GM21786 (cell line): ENCODE measurements around the gene FHIT.
"Not testable (repeated sequence)": the region's sequence is repeated elsewhere in the genome, so short reads cannot be mapped to it uniquely, and the experiment has no call there.

Experiments
- ATAC-seq: cut with Tn5 transposase; IDR thresholded peaks from one replicate; pipeline ENCODE4 v1.9.1; 2021; ENCODE audit not compliant: unreplicated experiment

Gene FHIT

DNA sequence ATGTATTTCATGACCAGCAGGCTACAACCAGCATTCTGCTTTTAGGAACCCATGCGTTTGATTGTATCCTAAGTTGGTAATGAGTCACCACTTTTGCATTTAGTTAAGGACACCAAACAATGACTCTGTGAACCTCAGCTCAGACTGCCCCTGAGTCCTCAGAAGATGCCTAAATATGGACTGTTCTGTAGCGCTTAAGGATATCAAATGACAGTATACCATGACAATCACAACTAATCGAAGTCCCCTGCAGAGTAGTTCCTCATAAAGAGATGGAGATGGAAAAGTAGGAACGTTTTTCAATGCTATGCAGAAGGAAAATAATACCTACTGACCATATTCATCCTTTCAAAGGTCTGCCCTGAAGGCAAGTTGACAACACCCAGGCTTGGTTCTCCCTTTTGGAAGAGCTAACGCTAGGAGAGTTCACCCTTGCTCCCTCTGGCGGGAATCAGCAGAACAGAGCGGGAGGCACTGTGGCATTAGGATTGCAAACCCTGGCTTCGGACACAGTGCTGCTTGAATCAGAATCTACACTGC, 508.6 kb downstream of the FHIT start:
- no peak for ATAC-seq

DNA sequence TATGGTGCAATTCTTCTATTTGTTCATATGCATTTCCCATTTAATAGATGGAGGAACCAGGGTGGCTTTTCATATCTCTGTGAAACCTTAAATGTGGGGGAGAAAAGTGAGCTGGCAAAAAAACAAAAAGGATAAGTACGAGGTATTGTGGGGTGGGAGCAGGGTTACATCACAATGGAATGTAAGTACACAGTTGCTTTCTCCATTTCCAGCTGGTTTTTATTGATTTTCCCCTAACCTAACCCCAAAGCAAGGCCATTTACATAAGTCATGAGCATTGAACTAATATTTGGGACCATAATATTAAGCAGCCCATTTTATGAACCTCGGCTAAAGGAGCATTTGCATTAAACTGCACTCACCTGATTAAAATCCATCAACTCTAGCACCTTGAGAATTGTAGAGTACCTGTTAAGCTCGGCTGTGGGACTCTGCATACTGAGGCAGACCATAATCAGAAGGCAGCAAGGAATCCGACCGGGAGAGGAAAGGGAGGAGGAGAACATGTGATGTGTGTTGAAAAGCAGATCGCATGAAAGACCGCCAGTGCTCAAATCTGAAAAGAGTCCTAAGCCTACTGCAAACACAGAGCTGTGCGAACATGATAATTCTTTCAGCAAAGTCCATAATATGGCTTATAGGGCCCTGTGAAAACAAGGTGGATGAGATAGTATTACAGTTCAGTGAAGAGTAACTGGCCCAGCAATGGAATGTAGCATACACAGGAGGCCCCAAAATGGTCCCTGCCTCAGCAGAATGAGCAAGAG, 513.4 kb downstream of the FHIT start:
- no peak for ATAC-seq

DNA sequence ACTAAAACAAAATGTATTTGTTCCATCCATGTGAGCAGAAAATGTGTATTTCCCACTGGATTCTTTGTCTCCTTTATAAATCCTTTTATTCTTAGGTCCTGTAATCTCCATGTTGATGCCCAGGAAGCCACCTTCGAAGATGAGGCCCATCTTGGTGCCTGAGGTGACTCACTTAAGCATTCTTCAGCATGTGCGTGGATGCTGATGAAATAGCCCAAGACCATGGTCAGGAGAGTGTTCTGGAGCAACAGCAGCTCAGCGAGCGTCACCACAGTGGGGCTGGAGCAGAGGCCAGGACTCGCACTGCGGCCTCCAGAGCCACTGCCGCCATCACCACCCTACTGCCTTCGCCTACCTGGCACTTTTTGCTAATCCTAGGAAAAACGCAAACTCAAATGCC, 520.9 kb downstream of the FHIT start:
- ATAC-seq = no peak

DNA sequence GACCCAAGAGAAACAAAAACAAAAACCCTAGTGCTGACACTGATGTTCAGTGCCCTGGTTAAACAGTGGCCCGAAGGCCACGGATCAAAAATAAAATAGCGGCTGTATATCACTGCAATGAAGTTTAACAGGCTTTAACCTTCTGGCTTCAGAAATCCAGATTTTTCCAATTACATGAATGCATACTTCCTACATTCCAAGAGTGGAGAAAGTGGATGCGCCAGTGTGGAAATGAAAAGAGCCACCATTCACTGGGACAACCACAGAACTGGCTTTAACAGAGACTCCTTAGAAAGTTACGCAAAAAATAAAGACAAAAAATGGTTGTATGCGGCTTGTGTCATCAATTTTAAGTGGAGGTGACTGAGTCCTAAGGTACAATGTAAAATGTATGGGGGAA, 522.2 kb downstream of the FHIT start:
- ATAC-seq = no peak

DNA sequence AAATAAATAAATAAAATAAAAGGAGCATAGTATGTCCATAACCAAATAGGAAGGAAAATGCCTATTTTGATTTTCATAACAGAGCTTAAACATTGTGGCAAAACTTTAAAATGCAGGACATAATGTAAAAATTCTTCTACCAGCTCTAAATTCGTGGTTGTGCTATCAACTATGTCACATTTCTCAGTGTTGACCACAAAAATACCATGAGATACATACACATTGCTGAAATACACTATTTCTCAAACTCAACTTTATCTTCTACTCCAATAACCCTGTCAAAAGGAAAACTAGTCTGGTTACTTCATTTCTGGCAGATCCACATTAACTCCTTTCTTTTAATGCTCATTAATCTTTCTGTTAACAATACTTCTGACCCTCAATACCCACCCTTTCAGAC, 523.2 kb downstream of the FHIT start:
- ATAC-seq = no peak

DNA sequence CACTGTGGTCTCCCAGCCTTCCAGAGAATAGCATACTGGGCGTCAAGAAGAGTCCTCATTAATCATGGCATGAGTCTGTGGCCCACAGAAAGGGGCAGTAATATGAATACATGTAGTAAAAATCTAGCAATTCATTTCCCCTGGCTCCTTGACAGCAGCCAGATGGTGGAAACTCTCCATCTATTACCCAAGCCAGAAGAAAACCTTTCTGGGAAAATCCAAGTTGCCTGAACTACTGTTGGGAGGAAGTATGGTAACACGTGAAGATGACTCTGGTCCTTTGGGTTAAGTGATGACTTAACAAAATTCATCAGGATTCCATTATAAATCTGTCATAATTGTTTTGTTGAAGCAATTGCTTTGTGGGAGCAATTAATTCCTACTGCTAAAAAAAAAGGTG, 530.5 kb downstream of the FHIT start:
- ATAC-seq = no peak

DNA sequence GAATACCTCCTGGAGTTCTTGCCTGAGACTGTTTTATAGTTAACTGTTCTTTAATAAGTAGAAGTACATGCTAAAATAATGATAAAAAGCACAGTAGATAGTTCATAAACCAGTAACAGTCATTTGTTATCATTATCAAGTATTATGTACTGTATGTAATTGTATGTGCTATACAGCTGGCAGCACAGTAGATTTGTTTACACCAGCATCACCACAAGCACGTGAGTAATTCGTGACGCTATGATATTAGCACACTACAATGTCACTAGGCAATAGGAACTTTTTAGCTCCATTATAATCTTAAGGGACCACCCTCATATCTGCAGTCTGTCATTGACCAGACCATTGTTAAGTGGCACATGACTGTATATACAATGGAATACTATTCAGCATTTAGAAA, 534.7 kb downstream of the FHIT start:
- ATAC-seq = no peak

DNA sequence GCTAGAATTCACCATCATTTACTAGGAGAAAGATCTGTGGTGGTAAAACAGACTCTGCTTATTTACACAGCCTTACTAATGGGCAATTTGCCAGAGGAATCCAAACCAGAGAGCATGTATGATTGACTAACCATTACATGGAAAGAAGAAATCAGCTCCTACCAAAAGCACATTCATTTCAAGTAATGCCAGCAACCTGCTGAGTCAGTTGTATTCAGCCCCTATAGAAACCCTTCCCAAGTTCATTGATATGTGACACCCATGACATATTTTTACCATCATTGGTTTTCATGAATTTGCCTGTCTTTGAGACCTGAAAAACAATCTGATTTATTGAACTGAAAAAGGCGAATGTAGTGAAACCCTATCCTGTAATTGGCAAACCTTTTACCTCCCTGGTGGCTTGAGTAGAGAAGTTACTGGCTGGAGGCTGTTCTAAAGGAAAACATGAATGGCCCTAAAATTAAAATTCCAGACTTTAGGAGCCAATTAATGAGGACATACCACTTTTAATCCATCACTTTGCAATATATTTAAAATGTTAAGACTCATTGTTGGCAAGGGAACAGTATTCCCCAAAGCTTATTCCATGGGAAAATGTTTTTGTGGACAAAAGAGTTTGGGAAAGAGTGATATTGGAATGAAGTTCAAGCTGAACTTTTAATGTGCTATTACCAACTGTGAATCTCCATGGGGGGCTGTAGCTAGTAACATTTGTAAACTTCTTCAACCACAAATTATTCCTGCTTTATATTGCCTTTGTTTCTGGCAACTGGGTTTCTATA, 542.9 kb downstream of the FHIT start:
- ATAC-seq = no peak

DNA sequence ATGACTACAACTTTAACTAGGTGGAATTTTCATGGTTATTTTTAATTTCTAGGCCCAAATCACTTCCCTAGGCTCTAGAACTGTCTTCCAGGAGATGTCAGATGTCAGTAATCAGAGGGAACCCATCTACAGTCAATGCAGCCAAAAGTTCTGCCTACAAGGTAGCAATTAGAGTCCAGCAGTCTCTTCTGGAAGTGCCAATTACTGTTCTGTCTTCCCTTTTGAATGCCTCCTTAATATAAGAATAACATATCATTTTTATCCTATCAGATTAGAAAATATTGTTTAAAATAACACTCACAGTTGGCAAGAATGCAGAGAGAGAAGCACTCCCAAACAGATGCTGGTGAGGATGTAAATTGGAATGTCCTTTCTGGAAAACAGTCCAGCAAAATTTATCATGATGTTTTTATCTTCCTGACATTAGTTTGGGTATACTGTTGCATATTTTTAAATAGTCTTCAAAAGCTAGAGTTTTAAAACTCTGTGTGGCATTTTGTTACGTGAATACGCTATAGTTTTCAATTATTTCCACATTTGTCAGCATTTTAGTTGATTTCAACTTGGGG, 543.7 kb downstream of the FHIT start:
- ATAC-seq = no peak

DNA sequence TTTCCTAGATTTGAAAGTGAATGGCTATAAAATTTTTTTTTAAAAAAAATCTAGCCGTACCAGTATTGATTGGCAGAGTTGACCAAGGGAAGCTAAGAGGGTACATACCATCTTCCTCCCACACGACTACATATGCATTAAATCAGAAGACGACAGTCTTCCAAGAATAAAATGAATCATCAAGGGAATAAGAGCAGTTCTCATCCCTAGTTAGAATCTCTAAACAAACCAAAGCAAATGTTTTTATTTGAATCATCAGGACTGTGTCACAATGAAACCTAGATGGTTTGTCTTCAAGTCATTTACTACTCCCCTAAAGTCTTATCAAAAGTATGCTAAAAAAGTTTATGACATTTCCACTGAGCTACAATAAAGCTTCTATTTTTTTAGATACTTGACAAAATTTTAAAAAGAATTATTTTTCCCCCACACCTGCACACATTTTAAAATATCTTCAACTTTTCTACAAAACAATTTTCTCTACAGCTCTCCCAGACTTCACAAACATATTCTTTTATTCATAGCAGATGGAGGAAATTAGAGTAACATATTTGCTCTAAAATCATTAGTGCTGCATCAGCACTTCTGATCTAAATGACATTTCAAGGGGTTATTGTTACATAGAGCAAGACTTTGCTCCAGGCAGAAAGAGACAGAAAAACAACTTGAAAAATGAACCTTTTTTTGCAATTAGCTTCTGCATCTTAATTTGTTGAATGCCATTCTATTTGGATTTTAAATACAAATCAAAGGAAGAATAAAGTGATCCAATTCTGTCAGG, 547.1 kb downstream of the FHIT start:
- ATAC-seq = no peak

DNA sequence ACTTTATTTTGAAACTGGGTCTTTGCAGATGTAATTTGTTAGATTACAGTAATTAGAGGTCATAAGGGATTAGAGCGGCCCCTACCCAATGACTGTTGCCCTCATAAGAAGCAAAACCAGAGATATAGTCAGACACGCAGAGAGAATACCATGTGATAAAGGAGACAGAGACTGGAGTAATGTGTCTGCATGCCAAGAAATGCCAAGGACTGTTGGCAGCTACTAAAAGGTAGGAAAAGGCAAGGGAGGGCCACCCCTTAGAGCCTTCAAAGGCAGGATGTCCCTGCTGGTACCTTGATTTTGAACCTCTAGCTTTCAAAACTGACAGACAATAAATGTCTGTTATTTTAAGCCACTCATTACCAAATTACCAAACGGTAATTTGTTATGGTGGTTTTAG, 548.2 kb downstream of the FHIT start:
- ATAC-seq = no peak

DNA sequence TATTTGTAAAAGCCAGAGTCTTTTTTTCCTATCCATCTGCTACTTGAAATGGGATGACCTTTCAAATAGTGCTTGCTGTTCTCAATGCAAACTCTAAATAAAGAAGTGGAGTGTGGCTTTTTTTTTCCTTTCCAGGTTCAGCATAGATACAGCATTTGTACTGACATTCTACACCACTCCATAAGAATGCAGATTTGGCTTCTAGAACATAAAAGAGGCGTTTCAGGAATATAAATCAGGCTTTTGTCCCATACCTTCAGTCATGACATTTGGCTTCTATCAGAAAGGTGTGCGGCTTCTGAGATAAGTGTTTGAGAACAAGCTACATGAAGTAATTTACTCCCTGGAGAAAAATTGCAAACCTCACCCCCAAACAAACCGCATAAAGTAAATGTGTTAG, 553.1 kb downstream of the FHIT start:
- ATAC-seq = no peak

DNA sequence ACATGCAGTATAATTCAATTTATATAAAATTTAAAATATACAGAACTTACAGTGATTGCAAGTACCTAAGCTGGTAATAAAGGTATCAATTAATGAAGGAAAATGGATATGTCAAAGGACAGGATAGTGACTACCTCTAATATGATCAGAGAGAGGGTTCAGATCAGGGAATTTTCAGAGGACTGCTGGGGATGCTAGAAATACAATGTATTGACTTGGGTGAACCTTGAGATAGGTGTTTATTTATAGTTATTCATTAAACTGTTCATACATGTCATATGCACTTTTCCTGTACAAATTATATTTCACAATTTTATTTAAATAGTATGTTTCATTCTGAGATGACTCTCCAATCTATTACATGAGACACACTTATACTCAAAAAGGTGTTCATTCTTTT, 554.1 kb downstream of the FHIT start:
- ATAC-seq = no peak

DNA sequence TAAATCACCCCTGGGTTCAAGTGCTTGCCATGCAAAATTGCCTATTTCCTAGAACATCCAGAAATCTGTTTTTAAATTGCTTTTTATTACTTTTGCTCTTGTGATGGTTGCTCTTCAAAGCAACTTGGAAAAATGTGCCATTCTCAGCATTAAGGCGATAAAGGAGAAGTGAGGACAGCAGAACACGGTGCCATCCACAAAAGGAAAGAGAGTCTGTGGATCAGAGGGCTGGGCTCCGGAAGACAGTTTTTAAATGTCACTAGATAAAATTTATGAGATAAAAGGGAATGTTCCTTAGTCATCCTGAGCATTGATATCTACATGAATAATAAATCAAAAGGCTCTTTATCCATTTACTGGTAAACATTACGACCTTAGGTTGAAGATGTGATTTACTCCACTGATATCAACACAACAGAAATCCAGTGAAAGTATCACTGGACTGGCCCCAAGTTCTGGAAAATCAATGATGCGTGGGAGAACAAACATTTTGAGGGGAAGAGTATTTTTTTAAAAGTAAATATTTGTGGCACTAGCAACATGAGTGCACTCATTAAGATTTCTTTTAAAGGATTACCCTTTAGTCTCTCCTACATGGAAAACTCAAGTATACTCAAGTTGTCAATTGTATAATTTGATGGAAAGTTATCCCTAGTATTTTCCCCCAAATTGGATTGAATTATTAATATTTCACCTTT, 554.7 kb downstream of the FHIT start:
- no peak for ATAC-seq

DNA sequence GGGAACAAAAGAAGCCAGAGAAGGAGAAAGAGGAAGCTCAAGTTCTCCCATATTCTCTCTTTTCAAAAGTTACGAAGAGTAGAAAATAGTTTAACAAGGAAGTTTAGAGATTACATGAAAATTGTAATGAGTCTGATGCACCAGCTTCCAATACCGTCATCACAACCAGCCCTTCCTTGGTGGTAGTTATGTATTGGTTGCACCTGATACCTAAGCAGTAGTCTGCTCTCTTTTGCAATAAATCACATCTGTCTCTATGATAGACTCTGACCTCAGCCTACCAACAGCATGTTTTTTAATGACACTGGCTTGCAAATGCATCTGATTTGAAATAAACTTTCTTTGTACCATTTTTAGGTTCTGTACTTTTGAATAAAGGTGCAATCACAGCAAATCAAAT, 575.8 kb downstream of the FHIT start:
- no peak for ATAC-seq

DNA sequence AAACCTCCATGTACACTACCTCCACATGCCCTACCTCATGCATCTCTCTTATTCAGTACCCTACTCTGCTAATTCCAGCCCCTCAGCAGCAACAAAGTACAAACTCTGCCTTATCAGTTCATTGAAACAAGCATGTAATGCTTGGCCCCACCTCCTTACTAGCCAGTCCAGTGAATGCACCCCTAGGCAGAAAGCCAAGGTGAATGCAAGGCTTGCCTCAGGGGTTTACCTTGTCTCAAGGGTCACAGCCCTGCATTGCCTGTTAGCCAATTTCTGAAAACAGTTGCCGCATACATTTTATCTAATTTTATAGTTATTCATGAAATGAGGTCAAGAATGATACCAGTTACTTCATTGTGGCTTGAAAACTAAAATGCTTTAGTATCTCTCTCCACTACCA, 576.4 kb downstream of the FHIT start:
- ATAC-seq = no peak

DNA sequence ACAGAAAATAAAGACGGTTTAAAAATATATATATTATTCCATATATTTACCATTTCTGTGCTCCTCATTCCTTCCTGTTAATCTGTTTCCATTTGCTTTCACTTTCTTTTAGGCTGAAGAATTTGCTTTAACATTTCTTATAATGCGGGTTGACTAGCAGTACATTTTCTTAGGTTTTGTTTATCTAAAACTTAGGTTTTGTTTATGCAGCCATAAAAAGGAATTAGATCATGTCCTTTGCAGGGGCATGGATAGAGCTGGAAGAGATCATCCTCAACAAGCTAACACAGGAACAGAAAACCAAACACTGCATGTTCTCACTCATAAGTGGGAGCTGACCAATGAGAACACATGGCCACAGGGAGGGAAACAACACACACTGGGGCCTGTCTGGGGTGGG, 578.1 kb downstream of the FHIT start:
- no peak for ATAC-seq

DNA sequence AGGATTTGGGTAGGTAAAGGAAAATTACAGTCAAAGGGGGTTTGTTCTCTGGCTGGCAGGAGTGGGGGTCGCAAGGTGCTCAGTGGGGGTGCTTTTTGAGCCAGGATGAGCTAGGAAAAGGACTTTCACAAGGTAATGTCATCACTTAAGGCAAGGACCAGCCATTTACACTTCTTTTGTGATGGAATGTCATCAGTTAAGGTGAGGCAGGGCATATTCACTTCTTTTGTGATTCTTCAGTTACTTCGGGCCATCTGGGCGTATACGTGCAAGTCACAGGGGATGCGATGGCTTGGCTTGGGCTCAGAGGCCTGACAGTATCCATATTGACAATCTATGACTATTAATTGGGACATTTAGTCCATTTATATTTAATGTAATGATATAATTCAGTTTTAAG, 578.9 kb downstream of the FHIT start:
- ATAC-seq = not testable (repeated sequence)

DNA sequence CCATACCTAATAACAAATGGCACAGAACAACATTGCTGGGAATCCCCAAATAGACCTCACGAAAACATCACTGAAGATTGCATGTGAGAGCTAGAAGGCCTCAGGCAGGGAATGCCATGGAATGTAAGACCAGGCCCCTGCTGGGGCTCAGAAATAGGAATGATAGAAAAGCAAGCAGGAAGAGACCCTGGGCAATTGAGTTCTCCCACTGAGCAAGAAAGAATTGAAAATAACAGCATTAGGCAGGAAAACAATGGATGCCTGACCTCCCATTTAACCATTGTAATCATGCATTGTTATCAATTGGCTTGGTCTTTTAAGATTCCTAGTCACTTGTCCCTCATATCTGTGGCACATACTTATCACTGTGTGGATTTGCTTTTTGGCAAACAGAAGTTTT, 581.6 kb downstream of the FHIT start:
- ATAC-seq = no peak

DNA sequence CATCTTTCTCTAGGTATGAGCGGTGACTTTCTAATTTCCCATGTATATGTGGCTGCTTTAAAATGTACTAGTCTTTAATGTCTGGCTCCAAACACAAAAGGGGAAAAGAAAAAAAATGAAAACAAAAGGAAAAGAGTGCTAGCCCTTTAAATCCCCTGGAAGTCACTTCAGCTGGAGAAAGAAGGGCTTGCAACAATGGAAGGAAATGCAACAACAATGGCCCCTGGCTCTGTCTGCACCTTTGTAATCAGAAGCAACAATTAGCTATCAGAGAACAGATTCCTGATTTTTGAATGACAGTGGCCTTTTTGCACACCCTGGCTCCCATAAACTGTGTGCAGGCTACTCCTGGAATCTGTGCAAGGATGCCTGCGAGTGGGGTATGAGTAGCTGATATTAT, 591.2 kb downstream of the FHIT start:
- no peak for ATAC-seq

DNA sequence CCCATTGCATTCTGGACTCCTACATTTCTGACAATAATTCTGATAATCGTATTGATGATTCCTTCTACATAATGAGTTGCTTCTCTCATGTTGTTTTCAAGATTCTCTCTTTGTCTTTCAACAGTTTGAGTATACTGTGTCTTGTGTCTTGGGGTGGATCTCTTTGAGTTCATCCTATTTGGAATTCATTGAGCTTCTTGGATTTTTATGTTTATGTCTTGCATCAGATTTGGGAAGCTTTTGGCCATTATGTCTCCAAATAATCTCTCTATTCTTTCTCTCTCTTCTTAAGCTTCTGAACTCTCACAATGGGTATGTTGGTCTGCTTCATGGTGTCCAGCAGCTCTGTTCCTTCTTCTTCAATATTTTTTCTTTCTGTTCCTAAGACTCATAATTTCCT, 592.2 kb downstream of the FHIT start:
- no peak for ATAC-seq
